ENCODE data around the gene CUX1.

The CUX1 gene

GRCh38 chr7:101898106-101898505, 80.7 kb downstream of the CUX1 start:
- no peak for DNase-seq

GRCh38 chr7:101899616-101900015, 82.2 kb downstream of the CUX1 start:
- no peak for DNase-seq

DNA sequence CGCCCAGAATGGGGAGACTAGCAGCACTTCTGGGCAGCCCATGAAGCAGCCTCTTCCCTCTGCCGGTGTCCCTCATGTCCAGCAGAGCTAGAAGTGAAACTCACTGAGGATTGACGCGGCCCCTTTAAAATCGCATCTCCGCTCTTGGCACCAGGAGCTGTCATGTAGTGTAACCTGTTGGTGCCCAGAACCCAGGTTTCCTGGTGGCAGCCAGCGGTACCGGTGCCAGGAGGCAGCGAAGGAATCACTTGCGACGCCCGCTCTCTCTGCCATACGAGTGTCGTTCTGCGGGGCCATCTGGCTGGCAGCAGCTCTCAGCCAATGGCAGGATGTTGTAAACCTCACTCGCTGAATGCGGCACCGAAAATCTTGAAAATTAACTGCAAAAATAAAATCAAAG, 82.7 kb downstream of the CUX1 start:
- no peak for DNase-seq

DNA sequence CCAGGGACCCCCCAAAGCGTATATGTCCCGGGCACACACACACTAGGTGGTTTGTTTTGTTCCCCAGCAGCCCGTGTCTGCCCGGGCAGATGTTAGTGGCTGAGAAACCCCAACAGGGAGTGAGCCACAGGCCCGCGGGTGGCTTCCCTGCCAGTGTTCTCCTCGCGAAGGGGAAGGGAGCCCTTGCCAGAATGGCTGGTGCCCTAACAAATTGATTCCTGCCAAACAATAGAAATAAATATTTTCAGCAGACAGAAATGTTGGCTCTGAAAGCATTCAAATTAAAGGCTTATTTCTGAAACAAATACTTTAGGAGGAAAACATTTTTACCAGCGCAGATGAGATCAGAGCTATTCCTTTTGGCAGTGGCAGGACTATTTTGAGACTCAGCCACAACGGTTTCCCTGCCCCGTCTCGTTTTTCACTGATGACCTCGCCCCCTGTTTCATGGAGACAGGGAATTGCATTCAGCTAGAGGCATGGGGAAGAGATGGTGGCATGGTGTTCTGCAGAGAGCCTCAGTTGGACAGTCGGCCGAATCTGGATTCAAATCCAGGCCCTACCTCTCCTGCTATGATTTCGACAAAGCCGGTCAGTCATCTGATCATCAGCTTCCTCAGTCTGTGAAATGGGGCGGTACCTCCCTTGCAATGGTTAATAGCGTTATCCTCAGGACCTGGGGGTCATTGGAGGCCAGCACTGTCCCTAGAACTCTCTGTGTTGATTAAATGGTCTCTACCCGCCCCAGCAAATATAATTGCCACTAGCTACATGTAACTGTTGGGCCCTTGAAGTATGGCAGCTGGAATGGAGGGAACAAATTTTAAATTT, 84.5 kb downstream of the CUX1 start:
- DNase-seq: no peak

- no peak for DNase-seq
These were observed 85.5 kb downstream of the CUX1 start for GRCh38 chr7:101902680-101903514.

GRCh38 chr7:101903515-101903868, 86.1 kb downstream of the CUX1 start:
- no peak for DNase-seq

DNA sequence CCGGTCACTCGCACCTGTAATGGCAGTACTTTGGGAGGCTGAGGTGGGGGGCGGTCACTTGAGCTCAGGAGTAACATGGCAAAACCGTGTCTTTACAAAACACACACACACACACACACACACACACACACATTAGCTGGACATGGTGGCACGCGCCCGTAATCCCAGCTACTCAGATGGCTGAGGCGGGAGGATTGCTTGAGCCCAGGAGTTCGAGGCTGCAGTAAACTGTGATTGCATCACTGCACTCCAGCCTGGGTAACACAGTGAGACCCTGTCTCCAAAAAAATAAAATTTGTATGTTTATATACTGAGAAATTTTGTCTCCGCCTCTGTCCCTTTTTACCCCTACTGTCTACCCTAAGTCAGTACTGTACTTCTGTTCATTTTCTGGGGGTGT, 86.6 kb downstream of the CUX1 start:
- no peak for DNase-seq

- DNase-seq: no peak
These were observed 87.9 kb downstream of the CUX1 start for GRCh38 chr7:101905203-101905865.

- DNase-seq: no peak
These were observed 89.1 kb downstream of the CUX1 start for GRCh38 chr7:101906291-101907240.

DNA sequence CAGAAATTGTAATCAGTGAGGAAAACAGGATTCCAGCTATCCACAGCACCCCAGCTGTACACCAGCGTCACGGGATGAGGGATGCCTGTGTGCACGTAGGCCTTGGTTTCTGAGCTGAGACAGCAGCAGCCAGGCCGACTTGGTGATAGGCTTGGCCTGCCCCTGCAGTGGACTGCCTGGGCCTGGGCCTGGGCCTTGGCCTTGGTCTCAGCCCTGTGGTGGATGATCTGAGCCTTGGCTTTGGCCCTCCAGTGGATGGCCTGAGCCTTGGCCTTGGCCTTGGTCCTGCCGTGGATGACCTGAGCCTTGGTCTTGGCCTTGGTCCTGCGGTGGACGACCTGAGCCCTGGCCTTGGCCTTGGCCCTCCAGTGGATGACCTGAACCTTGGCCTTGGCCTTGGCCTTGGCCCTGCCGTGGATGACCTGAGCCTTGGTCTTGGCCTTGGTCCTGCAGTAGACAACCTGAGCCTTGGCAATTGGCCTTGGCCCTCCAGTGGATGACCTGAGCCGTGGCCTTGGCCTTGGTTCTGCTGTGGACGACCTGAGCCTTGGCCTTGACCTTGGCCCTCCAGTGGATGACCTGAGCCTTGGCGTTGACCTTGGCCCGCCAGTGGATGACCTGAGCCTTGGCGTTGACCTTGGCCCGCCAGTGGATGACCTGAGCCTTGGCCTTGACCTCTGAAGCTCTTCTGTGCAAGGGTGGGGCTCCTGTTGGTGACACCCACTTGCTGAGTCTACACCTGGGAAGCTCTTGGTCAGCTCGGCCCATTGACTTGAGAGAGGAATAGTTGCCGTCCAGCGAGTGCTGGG, 93.8 kb downstream of the CUX1 start:
- no peak for DNase-seq

GRCh38 chr7:101911800-101912715, 94.6 kb downstream of the CUX1 start:
- DNase-seq: peak; percentile 26

DNA sequence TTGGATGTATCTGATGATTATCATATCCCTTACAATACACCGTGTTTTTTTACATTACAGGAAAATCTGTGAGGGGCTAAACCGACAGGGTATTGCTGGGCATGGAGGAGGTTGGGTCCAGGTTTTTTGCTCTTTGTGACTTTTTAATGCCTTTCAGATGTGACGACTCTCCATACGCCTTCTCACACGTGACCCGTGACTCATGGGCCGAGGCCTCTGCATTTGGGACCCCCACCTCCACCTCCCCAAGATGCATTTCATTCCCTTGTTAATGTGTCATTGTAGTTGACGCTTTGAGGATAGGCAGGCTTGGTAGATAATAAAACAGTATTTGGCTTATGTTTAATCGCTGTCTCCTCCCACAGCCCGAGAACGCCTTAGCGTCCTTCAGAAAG, 95.3 kb downstream of the CUX1 start:
- DNase-seq: no peak

DNA sequence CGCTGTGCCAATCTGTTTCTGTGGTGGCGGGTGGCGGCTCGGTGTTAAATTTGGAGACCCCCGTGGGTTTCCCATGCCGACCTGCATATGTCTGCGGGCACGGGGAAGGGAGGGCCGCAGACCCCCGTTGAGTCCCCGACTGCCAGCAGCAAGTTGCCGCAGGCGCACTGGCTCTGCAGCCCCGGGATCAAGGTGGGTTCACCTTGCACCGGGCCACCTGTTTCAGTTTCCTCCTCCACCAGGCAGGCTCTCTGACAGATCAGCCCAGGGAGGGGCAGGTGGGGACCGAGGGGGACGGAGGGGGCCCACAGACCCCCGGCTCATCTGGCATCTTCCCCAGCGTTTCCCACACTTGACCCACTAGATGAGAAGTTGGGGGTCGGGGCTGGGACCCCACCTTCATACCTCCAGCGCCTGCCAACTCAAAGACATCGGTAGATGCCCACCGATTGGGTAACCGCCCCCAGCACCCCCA, 95.9 kb downstream of the CUX1 start:
- no peak for DNase-seq

DNA sequence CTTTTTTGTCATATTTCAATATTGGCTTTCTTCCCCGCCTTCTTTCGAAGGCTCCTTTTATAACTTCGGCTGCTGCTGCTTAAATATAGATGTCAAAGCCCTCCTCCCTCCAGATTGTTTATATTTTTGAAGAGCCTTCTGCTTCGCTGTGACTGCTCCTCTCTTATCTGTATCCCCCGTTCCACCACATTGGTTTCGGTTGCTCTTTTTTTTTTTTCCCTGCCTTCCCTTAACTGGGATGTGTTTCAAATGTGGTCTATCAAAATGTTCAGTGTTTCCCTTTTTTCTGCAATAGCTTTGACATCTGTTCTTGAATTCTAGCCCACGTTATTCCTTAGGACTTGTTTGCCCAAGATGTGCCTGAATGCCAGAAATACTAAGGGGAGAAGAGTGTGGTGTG, 96.4 kb downstream of the CUX1 start:
- no peak for DNase-seq

DNA sequence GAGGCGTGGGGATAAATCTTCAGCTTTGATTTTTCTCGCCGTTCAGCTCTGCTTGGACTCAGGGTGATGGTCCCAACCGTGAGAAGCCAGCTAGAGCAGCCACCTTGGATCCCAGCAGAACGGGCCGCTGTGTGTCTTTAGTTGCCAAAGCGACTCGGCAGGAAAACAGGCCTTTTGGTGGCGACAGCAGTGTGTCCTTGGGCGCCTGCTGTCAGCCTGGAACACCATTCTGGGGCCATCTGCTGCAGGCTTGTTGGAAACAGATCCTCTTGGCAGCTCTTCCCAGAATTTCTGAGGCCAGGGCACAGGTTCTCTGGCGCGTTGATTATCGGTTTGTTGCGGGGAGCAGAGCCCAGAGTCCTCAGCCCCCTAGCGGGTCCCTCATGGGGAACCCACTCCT, 97.6 kb downstream of the CUX1 start:
- DNase-seq: peak; percentile 17

DNA sequence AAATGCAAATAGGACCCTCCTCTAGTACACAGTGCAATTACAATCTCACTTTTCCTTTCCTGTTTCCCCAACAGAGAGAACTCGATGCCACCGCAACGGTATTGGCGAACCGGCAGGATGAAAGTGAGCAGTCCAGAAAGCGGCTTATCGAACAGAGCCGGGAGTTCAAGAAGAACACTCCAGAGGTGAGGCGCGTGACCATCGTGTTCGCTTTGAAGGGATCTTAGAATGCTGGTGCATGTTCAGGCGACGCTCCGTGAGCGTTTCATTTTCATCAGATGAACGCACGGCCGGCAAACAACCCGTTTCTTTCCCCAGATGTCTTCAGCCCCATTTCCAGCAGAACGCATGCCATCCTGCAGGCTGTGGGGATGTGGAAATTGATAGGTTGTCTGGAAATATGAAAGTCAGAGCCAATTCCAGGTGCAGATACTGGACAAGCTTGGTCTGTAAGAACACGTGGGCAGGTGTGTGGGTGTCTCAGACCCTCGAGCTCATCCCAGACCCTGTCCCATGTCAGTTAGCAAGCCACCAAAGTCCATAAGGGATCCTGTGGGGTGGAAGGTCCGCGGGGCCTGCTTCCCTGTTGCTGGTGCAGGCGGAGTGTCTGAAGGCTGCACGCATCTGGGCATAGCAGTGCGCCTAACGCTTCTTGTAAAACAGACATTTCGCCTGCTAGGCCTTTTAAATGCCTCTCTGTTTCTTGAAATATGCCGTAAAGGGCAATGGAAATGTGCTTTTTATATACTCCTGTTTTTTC, 98.8 kb downstream of the CUX1 start:
- DNase-seq: no peak

GRCh38 chr7:101916876-101917275, 99.5 kb downstream of the CUX1 start:
- no peak for DNase-seq

GRCh38 chr7:101917566-101917965, 100.1 kb downstream of the CUX1 start:
- no peak for DNase-seq

DNA sequence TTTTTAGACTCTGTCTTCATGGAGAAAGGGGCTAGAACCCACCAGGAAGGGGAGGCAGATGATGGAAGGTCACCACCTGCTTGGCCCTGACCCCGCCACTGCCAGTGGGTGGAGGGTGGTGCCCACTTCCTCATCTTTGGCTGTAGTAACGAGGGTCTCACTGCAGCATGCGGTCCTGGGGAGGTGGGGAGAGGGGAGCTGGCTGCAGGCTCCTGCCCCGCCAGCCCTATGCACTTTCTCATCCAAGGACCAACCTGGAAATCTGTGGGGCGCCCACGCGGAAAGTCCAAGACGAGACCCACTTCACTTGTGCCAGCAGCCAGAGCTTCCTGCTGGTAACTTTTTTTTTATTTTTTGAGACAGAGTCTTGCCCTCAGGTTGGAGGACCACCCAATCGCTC, 101.0 kb downstream of the CUX1 start:
- DNase-seq: no peak
